Measurements from ENCODE around the gene PID1. TPM values are rescaled to one million over a fixed set of nuclear protein-coding genes. Genes with fewer than 3 reads are reported as not detected.

PID1 gene
- total and polyA plus RNA-seq, 11 donors: 2.1 to 17.7 (median 7.1) TPM

GRCh38 chr2:229273006-229273722 is 2.1 kb upstream of the PID1 start:
- ATAC-seq (peak in 2 of 4 donors; percentile 3 to 16), DNase-seq (no peak)
- intact Hi-C loops (cut with DNase I): loop anchor here (1.0 to 10.0 kb wide), 16 partner anchors 136 to 1388 kb away; no protein-coding TSS in a partner anchor
- 24 to 33% (median 29%) methylated on average over 9 of the region's 9 CpGs for WGBS, 4 donors
- Histone ChIP-seq H3K9me3 (no peaks in the 10 kb centered on the region), H3K27ac (no peak overlapping the region), H3K27me3 (peaks cover 0 to 5% (median 0%) of the 10 kb centered on the region in 9 donors), H3K36me3 (no peaks in the 10 kb centered on the region), H3K4me1 (peaks cover 0 to 13% (median 0%) of the 10 kb centered on the region in 12 donors), H3K4me3 (peak overlapping the region in 8 of 12 donors; percentile 21 to 45 (median 39))
- TF ChIP-seq POLR2A (IDR thresholded peaks at IDR 0.05) (no peak), CTCF (IDR thresholded peaks at IDR 0.05) (no peak)

- peak overlapping the region in 9 of 12 donors; percentile 7 to 83 (median 73) for H3K27ac ChIP-seq
- no peak for ATAC-seq
- peak overlapping the region in 11 of 12 donors; percentile 18 to 88 (median 74) for H3K4me3 ChIP-seq
- peaks cover 0 to 5% (median 0%) of the 10 kb centered on the region in 9 donors for H3K27me3 ChIP-seq
- H3K4me1 ChIP-seq: peaks cover 0 to 21% (median 2%) of the 10 kb centered on the region in 12 donors
- H3K9me3 ChIP-seq: no peaks in the 10 kb centered on the region
- WGBS, 4 donors: 49 to 61% (median 54%) methylated on average over 6 of the region's 6 CpGs
- DNase-seq: no peak
- no peaks in the 10 kb centered on the region for H3K36me3 ChIP-seq
- intact Hi-C loops (cut with DNase I): loop anchor here (5.0 to 10.0 kb wide), 11 partner anchors 133 to 1385 kb away; no protein-coding TSS in a partner anchor
- no peak for TF ChIP-seq POLR2A (IDR thresholded peaks at IDR 0.05)
- TF ChIP-seq CTCF (IDR thresholded peaks at IDR 0.05): no peak
Measured at GRCh38 chr2:229269941-229270340, 1.1 kb downstream of the PID1 start.

- ATAC-seq: no peak
- TF ChIP-seq POLR2A (IDR thresholded peaks at IDR 0.05) (no peak), CTCF (IDR thresholded peaks at IDR 0.05) (peak in 1 of 12 donors; percentile 7)
Measured at GRCh38 chr2:229269146-229269545, 1.9 kb downstream of the PID1 start.

GRCh38 chr2:229268626-229269025 is 2.5 kb downstream of the PID1 start:
- H3K4me1 ChIP-seq: peaks cover 0 to 25% (median 2%) of the 10 kb centered on the region in 12 donors
- H3K9me3 ChIP-seq: no peaks in the 10 kb centered on the region
- ATAC-seq (no peak), DNase-seq (no peak)
- no peaks in the 10 kb centered on the region for H3K36me3 ChIP-seq
- TF ChIP-seq POLR2A (IDR thresholded peaks at IDR 0.05): no peak
- no peak for TF ChIP-seq CTCF (IDR thresholded peaks at IDR 0.05)
- WGBS, 4 donors: 49 to 61% (median 54%) methylated on average over 4 of the region's 4 CpGs
- intact Hi-C loops (cut with DNase I): loop anchor here in 2 of 10 donors (5.0 to 10.0 kb wide), 2 partner anchors 136 to 316 kb away; no protein-coding TSS in a partner anchor
- H3K4me3 ChIP-seq: peak overlapping the region in 10 of 12 donors; percentile 18 to 88 (median 74)
- peak overlapping the region in 5 of 12 donors; percentile 8 to 78 (median 13) for H3K27ac ChIP-seq
- peaks cover 0 to 5% (median 0%) of the 10 kb centered on the region in 9 donors for H3K27me3 ChIP-seq

More at GRCh38 chr2:229269146-229269545, 1.9 kb downstream of the PID1 start:
- Histone ChIP-seq H3K9me3 (no peaks in the 10 kb centered on the region), H3K27me3 (peaks cover 0 to 5% (median 0%) of the 10 kb centered on the region in 9 donors), H3K4me3 (peak overlapping the region in 10 of 12 donors; percentile 18 to 88 (median 74)), H3K36me3 (no peaks in the 10 kb centered on the region), H3K4me1 (peaks cover 0 to 21% (median 2%) of the 10 kb centered on the region in 12 donors), H3K27ac (peak overlapping the region in 9 of 12 donors; percentile 7 to 83 (median 43))
- intact Hi-C loops (cut with DNase I): loop anchor here in 2 of 10 donors (5.0 to 10.0 kb wide), 2 partner anchors 137 to 316 kb away; no protein-coding TSS in a partner anchor
- 70 to 84% (median 80%) methylated on average over 8 of the region's 8 CpGs for WGBS, 4 donors
- DNase-seq: no peak
